ENCODE measurements around the gene LYZL4. TPM values are rescaled to one million over a fixed set of nuclear protein-coding genes. Genes with fewer than 3 reads are reported as not detected.
A peak's percentile ranks its signal among the peaks of the same experiment; 100 is the strongest.

Gene LYZL4
- total RNA-seq, 1 experiment from 2014 or later: not detected

DNA sequence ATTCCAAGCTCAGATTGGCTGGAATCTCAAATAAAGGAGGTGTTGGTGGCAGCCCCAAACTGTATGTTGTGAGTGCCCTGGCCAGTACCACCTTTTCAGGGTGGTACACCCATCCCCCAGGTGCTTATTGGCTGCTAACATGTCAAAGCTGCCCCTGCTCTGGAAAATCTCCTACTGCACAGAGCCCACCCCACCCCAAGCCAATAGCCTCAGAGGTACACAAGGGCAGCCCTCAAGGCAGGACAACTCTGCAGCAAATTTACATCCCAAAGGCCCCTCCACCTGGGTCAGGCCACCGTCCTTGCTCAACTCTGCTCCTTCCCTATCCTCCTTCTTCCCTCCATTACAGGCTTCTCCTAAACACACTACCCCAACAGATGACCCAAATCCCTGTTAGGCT lies 37.1 kb upstream of the LYZL4 start:
- H3K4me3 ChIP-seq: no peak overlapping the region
- BruUV-seq (replicated peaks): no TSS peak
- no peaks in the 10 kb centered on the region for H3K9me2 ChIP-seq (ENCODE audit: insufficient read depth)
- no peaks in the 10 kb centered on the region for H3K79me2 ChIP-seq (ENCODE audit: low read depth)
- no peak for TF ChIP-seq EZH2 (IDR thresholded peaks at IDR 0.05; ENCODE audit: low read depth)
- TF ChIP-seq, protein P1, sequence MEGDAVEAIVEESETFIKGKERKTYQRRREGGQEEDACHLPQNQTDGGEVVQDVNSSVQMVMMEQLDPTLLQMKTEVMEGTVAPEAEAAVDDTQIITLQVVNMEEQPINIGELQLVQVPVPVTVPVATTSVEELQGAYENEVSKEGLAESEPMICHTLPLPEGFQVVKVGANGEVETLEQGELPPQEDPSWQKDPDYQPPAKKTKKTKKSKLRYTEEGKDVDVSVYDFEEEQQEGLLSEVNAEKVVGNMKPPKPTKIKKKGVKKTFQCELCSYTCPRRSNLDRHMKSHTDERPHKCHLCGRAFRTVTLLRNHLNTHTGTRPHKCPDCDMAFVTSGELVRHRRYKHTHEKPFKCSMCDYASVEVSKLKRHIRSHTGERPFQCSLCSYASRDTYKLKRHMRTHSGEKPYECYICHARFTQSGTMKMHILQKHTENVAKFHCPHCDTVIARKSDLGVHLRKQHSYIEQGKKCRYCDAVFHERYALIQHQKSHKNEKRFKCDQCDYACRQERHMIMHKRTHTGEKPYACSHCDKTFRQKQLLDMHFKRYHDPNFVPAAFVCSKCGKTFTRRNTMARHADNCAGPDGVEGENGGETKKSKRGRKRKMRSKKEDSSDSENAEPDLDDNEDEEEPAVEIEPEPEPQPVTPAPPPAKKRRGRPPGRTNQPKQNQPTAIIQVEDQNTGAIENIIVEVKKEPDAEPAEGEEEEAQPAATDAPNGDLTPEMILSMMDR (conservative IDR thresholded peaks at IDR 0.05): no peak
- intact Hi-C loops (cut with micrococcal nuclease; ENCODE audit: unreplicated experiment): no loop called here
- POLR2A ChIA-PET (ENCODE audit: unreplicated experiment): no interaction called here
- no peaks in the 10 kb centered on the region for H3F3A ChIP-seq (ENCODE audit: insufficient read depth, low read depth)
- H3K36me3 ChIP-seq (ENCODE audit: low read depth): no peaks in the 10 kb centered on the region
- no peaks in the 10 kb centered on the region for H3K4me1 ChIP-seq (replicated peaks; ENCODE audit: insufficient read depth)
- no peak overlapping the region for H3K27ac ChIP-seq
- CTCF ChIA-PET: no interaction called here
- no peaks in the 10 kb centered on the region for H3K9me3 ChIP-seq (ENCODE audit: insufficient read depth, low read depth)
- H3K27me3 ChIP-seq (ENCODE audit: insufficient read depth, low read depth): no peaks in the 10 kb centered on the region
- no peak overlapping the region for H3K4me2 ChIP-seq
- no peak overlapping the region for H2AFZ ChIP-seq
- DNase-seq: no peak
- no peaks in the 10 kb centered on the region for H4K20me1 ChIP-seq (ENCODE audit: insufficient read depth)

DNA sequence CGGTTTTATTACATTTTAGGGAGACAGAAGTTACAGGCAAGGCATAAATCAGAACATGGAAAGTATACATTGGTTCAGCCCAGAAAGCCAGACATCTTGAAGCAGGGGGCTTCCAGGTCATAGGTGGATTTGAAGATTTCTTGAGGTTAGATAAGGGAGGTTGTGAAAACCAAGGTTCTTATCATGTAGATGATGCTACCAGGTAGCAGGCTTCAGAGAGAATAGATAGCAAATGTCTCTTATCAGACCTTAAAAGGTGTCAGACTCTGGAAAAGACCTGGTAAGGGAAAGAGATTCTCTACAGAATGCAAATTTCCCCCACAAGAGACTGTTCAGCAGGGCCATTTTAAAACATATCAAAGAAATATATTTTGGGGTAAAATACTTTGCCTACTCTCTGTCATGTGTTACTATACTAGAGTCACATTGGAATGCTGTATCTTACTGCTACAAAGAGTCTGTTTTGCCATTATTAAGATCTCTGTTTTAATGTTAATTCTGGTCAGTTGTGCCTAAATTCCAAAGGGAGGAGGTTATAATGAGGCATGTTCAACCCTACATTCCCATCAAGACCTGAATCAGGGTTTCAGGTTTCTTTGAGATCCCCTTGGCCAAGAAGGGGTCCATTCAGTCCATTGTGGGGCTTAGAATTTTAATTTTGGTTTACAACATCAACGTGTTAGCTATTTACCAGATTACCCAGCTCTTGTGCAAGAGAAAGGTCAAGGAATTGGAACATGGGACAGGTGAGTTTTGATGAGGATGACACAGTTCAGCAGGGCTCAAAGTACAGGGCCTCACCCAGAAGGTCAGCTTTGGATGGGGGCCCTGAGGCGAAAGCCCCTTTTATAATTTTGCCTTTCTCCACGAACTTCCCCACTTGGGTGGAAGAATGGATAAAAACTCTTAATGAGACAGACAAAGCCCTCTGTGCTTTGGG lies 36.0 kb upstream of the LYZL4 start:
- CTCF ChIA-PET: no interaction called here
- Histone ChIP-seq H3K27me3 (ENCODE audit: insufficient read depth, low read depth) (no peaks in the 10 kb centered on the region), H3F3A (ENCODE audit: insufficient read depth, low read depth) (no peaks in the 10 kb centered on the region), H4K20me1 (ENCODE audit: insufficient read depth) (no peaks in the 10 kb centered on the region), H2AFZ (no peak overlapping the region), H3K9me2 (ENCODE audit: insufficient read depth) (no peaks in the 10 kb centered on the region), H3K79me2 (ENCODE audit: low read depth) (no peaks in the 10 kb centered on the region), H3K36me3 (ENCODE audit: low read depth) (no peaks in the 10 kb centered on the region), H3K4me3 (no peak overlapping the region), H3K9me3 (ENCODE audit: insufficient read depth, low read depth) (no peaks in the 10 kb centered on the region), H3K27ac (no peak overlapping the region), H3K4me1 (replicated peaks; ENCODE audit: insufficient read depth) (no peaks in the 10 kb centered on the region), H3K4me2 (no peak overlapping the region)
- POLR2A ChIA-PET (ENCODE audit: unreplicated experiment): no interaction called here
- TF ChIP-seq EZH2 (IDR thresholded peaks at IDR 0.05; ENCODE audit: low read depth): no peak
- TF ChIP-seq, protein P1 (conservative IDR thresholded peaks at IDR 0.05): no peak
- intact Hi-C loops (cut with micrococcal nuclease; ENCODE audit: unreplicated experiment): no loop called here
- BruUV-seq (replicated peaks): no TSS peak
- no peak for DNase-seq

DNA sequence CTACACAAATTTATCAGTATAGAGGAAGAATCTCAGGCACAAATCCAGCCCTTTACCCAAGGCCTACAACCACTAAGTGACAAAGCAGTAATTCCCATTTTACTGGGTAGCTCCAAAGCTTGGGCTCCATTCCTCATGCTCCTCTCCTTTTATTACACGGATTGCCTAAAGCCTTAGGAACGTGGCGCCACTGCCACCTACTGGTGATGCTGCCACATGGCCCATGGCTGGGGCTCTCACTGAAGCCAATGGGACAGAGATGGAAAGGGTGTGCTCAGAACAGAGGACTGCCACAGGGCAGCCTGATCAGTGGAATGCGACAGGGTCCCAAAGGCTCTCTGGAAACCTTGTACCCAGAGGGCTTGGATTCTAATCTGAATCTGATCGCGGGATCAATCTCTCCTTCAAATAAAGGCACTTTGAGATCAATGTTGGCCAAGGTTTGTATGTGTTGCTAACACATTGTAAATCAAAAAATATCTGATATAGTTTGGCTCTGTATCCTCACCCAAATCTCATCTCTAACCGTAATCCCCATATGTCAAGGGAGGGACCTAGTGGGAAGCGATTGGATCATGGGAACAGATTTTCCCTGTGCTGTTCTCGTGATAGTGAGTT lies 33.5 kb upstream of the LYZL4 start:
- Histone ChIP-seq H2AFZ (no peak overlapping the region), H3K79me2 (ENCODE audit: low read depth) (no peaks in the 10 kb centered on the region)
- CTCF ChIA-PET: interaction anchor here (0.8 to 1.1 kb wide), 4 partner anchors 46 to 214 kb away, joined by 3 to 5 read pairs (median 4); no protein-coding TSS in a partner anchor

More for the DNA sequence above, 33.5 kb upstream of the LYZL4 start:
- no peaks in the 10 kb centered on the region for H3K4me1 ChIP-seq (replicated peaks; ENCODE audit: insufficient read depth)
- TF ChIP-seq, protein P1 (conservative IDR thresholded peaks at IDR 0.05): peak; percentile 94
- no peak for TF ChIP-seq EZH2 (IDR thresholded peaks at IDR 0.05; ENCODE audit: low read depth)
- H3K4me2 ChIP-seq: no peak overlapping the region
- H3K27me3 ChIP-seq (ENCODE audit: insufficient read depth, low read depth): no peaks in the 10 kb centered on the region
- no peak overlapping the region for H3K4me3 ChIP-seq
- POLR2A ChIA-PET (ENCODE audit: unreplicated experiment): no interaction called here
- no peaks in the 10 kb centered on the region for H3K36me3 ChIP-seq (ENCODE audit: low read depth)
- BruUV-seq (replicated peaks): no TSS peak
- intact Hi-C loops (cut with micrococcal nuclease; ENCODE audit: unreplicated experiment): loop anchor here (1.0 to 5.0 kb wide), 7 partner anchors 63 to 552 kb away; no protein-coding TSS in a partner anchor
- DNase-seq: peak; percentile 59 to 83
- no peaks in the 10 kb centered on the region for H4K20me1 ChIP-seq (ENCODE audit: insufficient read depth)
- no peak overlapping the region for H3K27ac ChIP-seq
- no peaks in the 10 kb centered on the region for H3K9me3 ChIP-seq (ENCODE audit: insufficient read depth, low read depth)
- no peaks in the 10 kb centered on the region for H3K9me2 ChIP-seq (ENCODE audit: insufficient read depth)
- no peaks in the 10 kb centered on the region for H3F3A ChIP-seq (ENCODE audit: insufficient read depth, low read depth)
